Measurements from ENCODE around the gene SLC38A11.

- TF ChIP-seq CTCF (conservative IDR thresholded peaks at IDR 0.05; ENCODE audit: low read depth, low read length) (no peak), EZH2 (IDR thresholded peaks at IDR 0.05; ENCODE audit: borderline replicate concordance, low read depth, low read length, poor library complexity, severe bottlenecking) (no peak)
These were observed 38.1 kb upstream of the SLC38A11 start for GRCh38 chr2:164993287-164994016.

All from A673 (cell line).